Measurements from ENCODE around the gene RAPGEF1. TPM values are rescaled to one million over a fixed set of nuclear protein-coding genes. Genes with fewer than 3 reads are reported as not detected.

RAPGEF1 gene
- total RNA-seq, 2 experiments from 2014 or later, result 118 to 243 TPM

- Histone ChIP-seq H3K27ac (ENCODE audit: low read depth, low read length, poor library complexity, severe bottlenecking) (peak overlapping the region; percentile 100), H3K4me2 (ENCODE audit: low read length) (peak overlapping the region; percentile 97), H4K20me1 (ENCODE audit: insufficient read depth, low read length) (no peaks in the 10 kb centered on the region), H3K79me2 (ENCODE audit: insufficient read depth, low read depth, low read length) (peaks cover 50% of the 10 kb centered on the region), H2AFZ (ENCODE audit: low read length) (no peak overlapping the region), H3K9me2 (ENCODE audit: insufficient read depth, low read length) (no peaks in the 10 kb centered on the region), H3K36me3 (ENCODE audit: insufficient read depth, low read length) (peaks cover 30% of the 10 kb centered on the region; the same call in 1 of the 2 replicates), H3K4me3 (ENCODE audit: low read depth, low read length, poor library complexity, severe bottlenecking) (peak overlapping the region; percentile 81), H3K9me3 (ENCODE audit: low read length) (no peaks in the 10 kb centered on the region), H3K4me1 (ENCODE audit: insufficient read depth, low read length, poor library complexity, severe bottlenecking) (peaks cover 70% of the 10 kb centered on the region)
- intact Hi-C loops (cut with micrococcal nuclease; ENCODE audit: unreplicated experiment), result loop anchor here (2.0 to 5.0 kb wide), 4 partner anchors 15 to 462 kb away; partner anchors contain the start of gene FAM78A
- TF ChIP-seq EZH2phosphoT487 (IDR thresholded peaks at IDR 0.05; ENCODE audit: borderline replicate concordance, low read depth, low read length) (no peak), CTCF (conservative IDR thresholded peaks at IDR 0.05; ENCODE audit: low read length) (no peak)
- peak; percentile 69 for DNase-seq (ENCODE audit: low spot score)
- POLR2A ChIA-PET, result interaction anchor here (0.5 to 4.9 kb wide), 7 partner anchors 10 to 1456 kb away, joined by 3 to 84 read pairs (median 7); no protein-coding TSS in a partner anchor
- CTCF ChIA-PET (ENCODE audit: unreplicated experiment), result interaction anchor here (0.6 kb wide), 1 partner anchor 20 kb away, joined by 4 read pairs; no protein-coding TSS in a partner anchor
- no TSS peak for BruUV-seq (replicated peaks)
Observed at GRCh38 chr9:131739133-131739958, 530 bp downstream of the RAPGEF1 start.

- peaks cover 58% of the 10 kb centered on the region for H3K79me2 ChIP-seq (ENCODE audit: insufficient read depth, low read depth, low read length)
- H3K27ac ChIP-seq (ENCODE audit: low read depth, low read length, poor library complexity, severe bottlenecking), result peak overlapping the region; percentile 100
- no peaks in the 10 kb centered on the region for H4K20me1 ChIP-seq (ENCODE audit: insufficient read depth, low read length)
- peak overlapping the region; percentile 81 for H3K4me3 ChIP-seq (ENCODE audit: low read depth, low read length, poor library complexity, severe bottlenecking)
- no peaks in the 10 kb centered on the region for H3K9me2 ChIP-seq (ENCODE audit: insufficient read depth, low read length)
- H2AFZ ChIP-seq (ENCODE audit: low read length), result no peak overlapping the region
- peaks cover 38% of the 10 kb centered on the region; the same call in 1 of the 2 replicates for H3K36me3 ChIP-seq (ENCODE audit: insufficient read depth, low read length)
- no peaks in the 10 kb centered on the region for H3K9me3 ChIP-seq (ENCODE audit: low read length)
- H3K4me2 ChIP-seq (ENCODE audit: low read length), result peak overlapping the region; percentile 97
- peak; percentile 65 for DNase-seq (ENCODE audit: low spot score)
- ChIA-PET CTCF (ENCODE audit: unreplicated experiment) (no interaction called here), POLR2A (interaction anchor here (1.0 to 4.9 kb wide), 6 partner anchors 10 to 153 kb away, joined by 3 to 84 read pairs (median 6); no protein-coding TSS in a partner anchor)
- intact Hi-C loops (cut with micrococcal nuclease; ENCODE audit: unreplicated experiment), result loop anchor here (1.0 to 5.0 kb wide), 5 partner anchors 14 to 461 kb away; partner anchors contain the start of gene FAM78A
- TF ChIP-seq EZH2phosphoT487 (IDR thresholded peaks at IDR 0.05; ENCODE audit: borderline replicate concordance, low read depth, low read length), result no peak
- no peak for TF ChIP-seq CTCF (conservative IDR thresholded peaks at IDR 0.05; ENCODE audit: low read length)
- peaks cover 70% of the 10 kb centered on the region for H3K4me1 ChIP-seq (ENCODE audit: insufficient read depth, low read length, poor library complexity, severe bottlenecking)
- BruUV-seq (replicated peaks), result TSS peak; percentile 50
Observed at GRCh38 chr9:131738293-131739132, 1.4 kb downstream of the RAPGEF1 start.
